ENCODE data around the gene UST. TPM values are rescaled to one million over a fixed set of nuclear protein-coding genes. Genes with fewer than 3 reads are reported as not detected.
"Not testable (repeated sequence)": the region's sequence is repeated elsewhere in the genome, so short reads cannot be mapped to it uniquely, and the experiment has no call there.

UST gene
- total RNA-seq, 2 donors from 2014 or later: 1.6 to 3.7 TPM

GRCh38 chr6:148955441-148955840 lies 208.6 kb downstream of the UST start:
- DNase-seq: no peak
- Mint-ChIP-seq H3K27me3 (ENCODE audit: low read depth) (peaks cover 12% of the 10 kb centered on the region), H3K4me3 (no peak overlapping the region), H3K4me1 (ENCODE audit: low read depth) (no peaks in the 10 kb centered on the region), H3K36me3 (ENCODE audit: insufficient read depth in 2 of 2) (peaks cover 0 to 2% of the 10 kb centered on the region in 2 donors), H3K27ac (no peak overlapping the region), H3K9me3 (no peaks in the 10 kb centered on the region)
- no peak for ATAC-seq (replicated peaks in 1 of 2)

- not testable (repeated sequence) for DNase-seq; H3K27ac Mint-ChIP-seq; H3K27me3 Mint-ChIP-seq (ENCODE audit: low read depth); ATAC-seq (replicated peaks in 1 of 2); H3K4me3 Mint-ChIP-seq; H3K36me3 Mint-ChIP-seq (ENCODE audit: insufficient read depth in 2 of 2); H3K4me1 Mint-ChIP-seq (ENCODE audit: low read depth); H3K9me3 Mint-ChIP-seq
Observed at GRCh38 chr6:148956163-148956562, 209.3 kb downstream of the UST start.

DNA sequence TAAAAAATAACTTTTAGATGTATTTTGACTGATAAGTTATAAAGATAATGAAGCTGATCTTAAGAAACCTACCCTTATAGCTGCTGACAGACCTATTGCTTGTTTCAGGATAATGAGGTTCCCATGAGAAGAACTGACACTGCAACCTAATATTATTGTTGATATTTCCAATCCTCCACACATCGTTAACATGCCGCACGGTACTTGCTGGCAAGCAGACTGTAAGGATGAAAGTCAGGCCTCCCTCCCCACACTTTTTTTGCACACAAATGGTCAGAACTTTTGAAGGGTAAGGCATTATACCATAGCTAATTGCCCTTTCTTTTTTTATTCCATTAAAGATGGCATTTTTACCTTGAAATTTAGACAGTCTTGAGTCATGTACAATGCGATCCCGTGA lies 210.9 kb downstream of the UST start:
- Mint-ChIP-seq H3K4me3 (no peak overlapping the region), H3K27me3 (ENCODE audit: low read depth) (no peaks in the 10 kb centered on the region), H3K27ac (no peak overlapping the region), H3K36me3 (ENCODE audit: insufficient read depth in 2 of 2) (peaks cover 0 to 2% of the 10 kb centered on the region in 2 donors), H3K4me1 (ENCODE audit: low read depth) (no peaks in the 10 kb centered on the region), H3K9me3 (no peaks in the 10 kb centered on the region)
- DNase-seq (no peak), ATAC-seq (replicated peaks in 1 of 2) (no peak)

DNA sequence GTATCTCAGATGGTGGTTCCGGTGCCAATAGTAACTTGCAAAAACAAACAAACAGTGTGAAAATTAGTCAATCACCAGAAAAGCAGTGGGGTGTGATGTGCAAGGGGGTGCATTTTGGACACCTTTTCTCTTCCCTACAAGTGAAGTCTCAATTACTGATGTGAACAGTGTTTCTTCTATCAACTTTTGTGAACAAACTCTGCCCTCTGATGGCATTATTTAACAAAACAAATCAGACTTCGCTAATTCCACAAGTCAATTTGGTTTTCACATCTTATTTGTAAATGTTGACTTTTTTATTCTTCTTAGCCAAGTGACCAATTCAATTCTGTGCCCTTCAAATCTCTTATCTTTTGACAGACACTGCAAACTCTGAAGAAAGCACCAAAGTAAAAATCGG lies 212.2 kb downstream of the UST start:
- H3K27me3 Mint-ChIP-seq (ENCODE audit: low read depth): no peaks in the 10 kb centered on the region
- H3K36me3 Mint-ChIP-seq (ENCODE audit: insufficient read depth in 2 of 2): peaks cover 0 to 2% of the 10 kb centered on the region in 2 donors
- H3K27ac Mint-ChIP-seq: no peak overlapping the region
- no peaks in the 10 kb centered on the region for H3K4me1 Mint-ChIP-seq (ENCODE audit: low read depth)
- ATAC-seq (replicated peaks in 1 of 2) (no peak), DNase-seq (no peak)
- no peaks in the 10 kb centered on the region for H3K9me3 Mint-ChIP-seq
- H3K4me3 Mint-ChIP-seq: no peak overlapping the region

DNA sequence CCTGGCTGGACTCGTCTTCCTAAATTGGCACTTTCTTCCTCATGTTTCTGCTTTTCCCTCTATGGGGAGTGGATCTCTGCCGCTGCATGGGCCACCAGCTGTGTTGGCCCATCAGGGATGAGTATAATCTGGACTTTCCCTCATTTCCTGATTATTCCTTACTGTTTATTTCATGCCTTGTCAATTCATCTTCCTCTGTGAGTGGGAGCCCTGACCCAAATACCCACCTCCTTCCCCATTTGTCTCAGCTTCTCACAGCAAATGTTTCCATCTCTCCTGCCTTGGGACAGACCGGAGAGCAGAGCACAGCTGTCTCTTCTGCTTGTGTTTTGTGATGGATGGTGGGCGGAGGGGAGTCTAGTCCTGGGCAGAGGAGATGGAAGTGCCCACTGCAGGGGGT lies 212.7 kb downstream of the UST start:
- Mint-ChIP-seq H3K27me3 (ENCODE audit: low read depth) (no peaks in the 10 kb centered on the region), H3K4me3 (no peak overlapping the region), H3K36me3 (ENCODE audit: insufficient read depth in 2 of 2) (peaks cover 0 to 2% of the 10 kb centered on the region in 2 donors), H3K27ac (no peak overlapping the region), H3K9me3 (no peaks in the 10 kb centered on the region), H3K4me1 (ENCODE audit: low read depth) (no peaks in the 10 kb centered on the region)
- DNase-seq: no peak
- ATAC-seq (replicated peaks in 1 of 2): no peak

DNA sequence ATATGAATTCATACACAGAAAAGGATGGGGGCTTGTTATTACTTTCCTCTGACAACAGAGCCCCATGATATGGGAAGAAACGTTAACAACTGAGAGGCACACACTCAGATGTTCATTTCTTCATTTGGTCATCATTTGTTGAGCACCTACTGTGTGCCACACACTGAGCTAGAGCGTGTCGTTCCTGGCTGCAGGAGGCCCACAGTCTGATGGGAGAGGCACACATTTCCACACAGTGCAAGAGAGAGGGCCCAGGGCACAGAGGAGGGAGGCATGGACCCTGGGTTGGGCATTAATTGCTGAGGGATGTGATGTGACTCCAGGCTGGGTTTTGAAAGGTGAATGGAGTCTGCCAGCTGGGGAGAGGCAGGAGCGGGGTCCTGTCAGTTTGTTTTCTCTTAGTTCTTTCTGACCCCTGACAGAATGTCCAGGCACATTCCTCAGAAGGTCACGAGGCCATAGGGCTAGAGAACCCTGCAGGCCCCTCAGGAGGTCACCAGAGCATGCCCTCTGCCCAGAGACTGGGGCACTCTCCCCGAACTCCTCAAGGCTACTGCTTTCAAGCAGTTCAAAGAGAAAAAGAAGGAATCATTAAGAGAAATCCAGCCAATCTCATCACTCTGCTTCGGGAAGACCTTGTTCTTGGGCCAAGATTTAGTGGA lies 216.2 kb downstream of the UST start:
- no peaks in the 10 kb centered on the region for H3K4me1 Mint-ChIP-seq (ENCODE audit: low read depth)
- ATAC-seq (replicated peaks in 1 of 2) (no peak), DNase-seq (no peak)
- no peaks in the 10 kb centered on the region for H3K9me3 Mint-ChIP-seq
- no peaks in the 10 kb centered on the region for H3K36me3 Mint-ChIP-seq (ENCODE audit: insufficient read depth in 2 of 2)
- no peaks in the 10 kb centered on the region for H3K27me3 Mint-ChIP-seq (ENCODE audit: low read depth)
- no peak overlapping the region for H3K4me3 Mint-ChIP-seq
- H3K27ac Mint-ChIP-seq: no peak overlapping the region

- no peaks in the 10 kb centered on the region for H3K4me1 Mint-ChIP-seq (ENCODE audit: low read depth)
- ATAC-seq (replicated peaks in 1 of 2): no peak
Observed at GRCh38 chr6:148963738-148964137, 216.9 kb downstream of the UST start.

GRCh38 chr6:148964467-148964866 lies 217.6 kb downstream of the UST start:
- DNase-seq: no peak
- H3K4me3 Mint-ChIP-seq: no peak overlapping the region

More at GRCh38 chr6:148963738-148964137, 216.9 kb downstream of the UST start:
- no peak overlapping the region for H3K27ac Mint-ChIP-seq
- H3K9me3 Mint-ChIP-seq: no peaks in the 10 kb centered on the region
- no peak overlapping the region for H3K4me3 Mint-ChIP-seq
- DNase-seq: no peak
- H3K27me3 Mint-ChIP-seq (ENCODE audit: low read depth): no peaks in the 10 kb centered on the region
- no peaks in the 10 kb centered on the region for H3K36me3 Mint-ChIP-seq (ENCODE audit: insufficient read depth in 2 of 2)

GRCh38 chr6:148965287-148965686 lies 218.5 kb downstream of the UST start:
- Mint-ChIP-seq H3K9me3 (no peaks in the 10 kb centered on the region), H3K27me3 (ENCODE audit: low read depth) (no peaks in the 10 kb centered on the region), H3K27ac (no peak overlapping the region), H3K4me1 (ENCODE audit: low read depth) (no peaks in the 10 kb centered on the region), H3K4me3 (no peak overlapping the region), H3K36me3 (ENCODE audit: insufficient read depth in 2 of 2) (no peaks in the 10 kb centered on the region)
- ATAC-seq (replicated peaks in 1 of 2) (no peak), DNase-seq (no peak)

More at GRCh38 chr6:148964467-148964866, 217.6 kb downstream of the UST start:
- H3K27ac Mint-ChIP-seq: no peak overlapping the region
- no peaks in the 10 kb centered on the region for H3K9me3 Mint-ChIP-seq
- no peak for ATAC-seq (replicated peaks in 1 of 2)
- H3K4me1 Mint-ChIP-seq (ENCODE audit: low read depth): no peaks in the 10 kb centered on the region
- no peaks in the 10 kb centered on the region for H3K36me3 Mint-ChIP-seq (ENCODE audit: insufficient read depth in 2 of 2)
- no peaks in the 10 kb centered on the region for H3K27me3 Mint-ChIP-seq (ENCODE audit: low read depth)

DNA sequence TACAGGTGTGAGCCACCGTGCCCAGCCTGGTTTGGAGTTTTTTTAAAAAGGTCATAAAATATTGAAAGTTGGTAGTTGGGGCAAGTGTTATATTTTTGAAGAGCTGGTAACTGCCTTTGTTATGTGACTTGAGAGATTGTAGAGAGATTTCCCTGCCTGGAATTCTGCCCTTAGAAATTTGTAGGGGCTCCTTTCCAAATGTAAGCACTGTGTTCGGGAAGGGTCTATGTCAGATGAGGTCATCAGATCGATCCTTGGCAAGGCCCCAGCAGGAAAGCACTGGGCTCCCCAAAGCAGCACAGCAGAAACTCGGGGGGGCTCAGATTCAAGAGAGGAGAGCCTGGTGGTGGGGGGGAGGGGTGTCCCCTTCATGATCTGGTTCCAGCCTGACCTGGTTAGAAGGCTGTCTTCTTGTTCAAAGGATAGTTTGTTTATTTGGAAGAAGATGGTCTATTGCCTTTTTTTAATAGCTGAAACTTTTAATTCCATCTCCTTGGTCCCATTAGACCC lies 220.2 kb downstream of the UST start:
- Mint-ChIP-seq H3K4me3 (no peak overlapping the region), H3K4me1 (ENCODE audit: low read depth) (no peaks in the 10 kb centered on the region), H3K36me3 (ENCODE audit: insufficient read depth in 2 of 2) (no peaks in the 10 kb centered on the region), H3K9me3 (no peaks in the 10 kb centered on the region), H3K27ac (no peak overlapping the region), H3K27me3 (ENCODE audit: low read depth) (peaks cover 18% of the 10 kb centered on the region)
- ATAC-seq (replicated peaks in 1 of 2): no peak
- no peak for DNase-seq

DNA sequence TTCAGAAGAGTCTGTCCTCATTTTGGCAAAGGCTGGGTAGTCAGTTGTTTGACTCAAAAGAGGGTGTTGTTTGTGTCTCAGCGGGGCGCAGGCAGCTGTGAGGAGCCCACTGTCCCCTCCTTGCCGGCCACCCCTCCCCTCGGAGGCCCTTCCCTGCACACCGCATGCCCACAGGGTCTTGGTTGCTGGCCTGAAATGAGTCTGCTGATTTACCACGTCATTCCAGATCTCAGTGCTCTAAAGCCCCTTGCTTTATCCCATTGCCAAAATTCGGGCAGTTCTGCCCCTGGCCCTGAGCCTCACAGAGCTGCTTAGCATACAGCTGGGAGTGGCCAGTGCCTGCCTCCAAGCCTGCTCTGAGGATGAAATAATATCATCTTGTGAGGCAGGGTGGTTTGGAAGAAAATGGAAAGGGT lies 220.7 kb downstream of the UST start:
- H3K27ac Mint-ChIP-seq: no peak overlapping the region
- no peak for DNase-seq
- no peak for ATAC-seq (replicated peaks in 1 of 2)
- H3K4me1 Mint-ChIP-seq (ENCODE audit: low read depth): no peaks in the 10 kb centered on the region
- peaks cover 22% of the 10 kb centered on the region for H3K27me3 Mint-ChIP-seq (ENCODE audit: low read depth)
- H3K4me3 Mint-ChIP-seq: no peak overlapping the region
- H3K9me3 Mint-ChIP-seq: no peaks in the 10 kb centered on the region
- no peaks in the 10 kb centered on the region for H3K36me3 Mint-ChIP-seq (ENCODE audit: insufficient read depth in 2 of 2)

DNA sequence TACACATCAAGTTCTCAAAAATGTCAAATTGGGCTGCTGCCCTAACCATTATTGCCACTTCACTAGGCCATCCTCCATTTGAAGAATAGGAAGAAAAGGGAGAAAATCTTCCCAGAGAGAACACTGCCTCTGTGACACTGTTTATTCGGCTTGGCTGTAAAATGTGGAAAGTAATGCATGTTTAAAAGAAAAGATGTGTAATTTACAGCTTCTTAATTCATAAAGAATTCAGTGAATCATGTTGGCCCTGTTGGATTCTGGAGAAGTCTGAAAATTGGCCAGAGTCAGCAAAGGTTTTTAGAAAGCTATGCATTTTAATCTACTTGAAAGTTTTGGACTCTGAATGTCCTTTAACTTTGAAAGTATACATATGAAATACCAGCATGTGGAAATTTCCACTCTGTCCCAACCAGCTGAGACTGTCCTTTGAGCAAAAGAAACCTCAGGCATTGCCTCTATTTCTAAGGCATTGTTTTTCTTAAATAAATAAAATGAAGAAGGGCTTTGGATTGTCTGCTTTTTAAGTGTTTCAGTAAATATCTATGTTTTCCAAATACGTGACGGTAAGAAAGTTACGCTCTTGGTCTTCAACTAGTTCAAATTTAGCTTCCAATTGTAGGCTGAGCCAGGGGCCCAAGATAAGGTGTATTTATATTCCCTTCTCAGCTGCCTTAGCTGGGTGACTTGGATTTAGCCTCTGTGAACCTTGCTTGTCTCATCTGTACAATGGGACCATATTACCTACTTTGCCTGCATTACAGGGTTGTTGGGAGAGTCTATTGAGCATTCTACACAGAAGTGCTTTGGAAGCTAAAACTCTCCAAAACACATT lies 222.2 kb downstream of the UST start:
- ATAC-seq (replicated peaks in 1 of 2) (no peak), DNase-seq (no peak)
- H3K9me3 Mint-ChIP-seq: no peaks in the 10 kb centered on the region
- no peak overlapping the region for H3K4me3 Mint-ChIP-seq
- no peaks in the 10 kb centered on the region for H3K4me1 Mint-ChIP-seq (ENCODE audit: low read depth)
- peaks cover 33% of the 10 kb centered on the region for H3K27me3 Mint-ChIP-seq (ENCODE audit: low read depth)
- no peaks in the 10 kb centered on the region for H3K36me3 Mint-ChIP-seq (ENCODE audit: insufficient read depth in 2 of 2)
- H3K27ac Mint-ChIP-seq: no peak overlapping the region

GRCh38 chr6:148969603-148970061 lies 222.8 kb downstream of the UST start:
- Mint-ChIP-seq H3K4me1 (ENCODE audit: low read depth) (no peaks in the 10 kb centered on the region), H3K27ac (no peak overlapping the region), H3K9me3 (no peaks in the 10 kb centered on the region), H3K4me3 (no peak overlapping the region), H3K36me3 (ENCODE audit: insufficient read depth in 2 of 2) (no peaks in the 10 kb centered on the region), H3K27me3 (ENCODE audit: low read depth) (peaks cover 39% of the 10 kb centered on the region)
- no peak for ATAC-seq (replicated peaks in 1 of 2)
- no peak for DNase-seq
